HG03457 (cell line): ENCODE measurements around the gene KCNF1.

Source experiments
- ATAC-seq: cut with Tn5 transposase; IDR thresholded peaks from one replicate; pipeline ENCODE4 v1.9.1; 2021; ENCODE audit warnings: moderate number of reproducible peaks; ENCODE audit not compliant: unreplicated experiment

Gene KCNF1

GRCh38 chr2:10918661-10919409 is 7.1 kb downstream of the KCNF1 start:
- ATAC-seq = no peak

DNA sequence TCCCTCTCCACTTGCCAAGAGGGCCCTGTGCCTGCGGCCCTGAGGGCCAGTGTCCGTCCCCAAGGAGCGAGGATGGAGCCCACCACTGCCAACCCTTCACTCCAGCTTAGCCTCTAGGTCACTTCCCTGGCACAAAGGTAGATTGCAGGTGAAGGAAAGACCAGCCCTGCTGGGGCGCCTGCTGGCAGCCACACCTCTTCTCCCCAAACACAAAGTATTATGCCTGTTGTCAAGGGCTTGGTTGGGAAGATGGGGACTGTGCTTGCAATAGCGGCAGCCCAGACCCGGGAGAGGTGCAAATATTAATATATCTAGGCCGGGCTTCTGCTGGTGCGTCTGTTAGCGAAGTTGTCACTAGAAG is 7.7 kb downstream of the KCNF1 start:
- no peak for ATAC-seq

- no peak for ATAC-seq
Measured at GRCh38 chr2:10919771-10920621, 8.3 kb downstream of the KCNF1 start.

GRCh38 chr2:10920764-10921388 is 9.1 kb downstream of the KCNF1 start:
- ATAC-seq = no peak

DNA sequence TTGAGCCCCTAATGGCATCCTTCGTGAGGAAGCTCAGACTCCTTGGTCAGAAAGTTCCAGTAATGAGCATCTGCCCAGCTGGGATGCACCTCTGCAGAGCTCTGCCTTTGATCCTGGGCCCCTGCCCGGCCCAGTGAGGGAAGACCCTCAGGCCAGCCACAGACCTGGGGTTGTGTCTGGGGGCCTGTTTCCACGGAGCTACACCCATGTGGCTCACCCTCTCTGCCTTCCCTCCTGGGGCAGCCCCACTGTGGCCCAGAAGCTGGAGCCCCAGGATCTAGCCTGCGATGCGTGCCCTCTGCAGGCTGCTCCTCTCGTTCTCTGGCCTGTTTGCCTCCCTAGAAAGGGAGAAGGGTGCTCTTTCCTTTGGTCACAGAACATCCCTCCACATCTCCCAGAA is 9.8 kb downstream of the KCNF1 start:
- ATAC-seq = no peak

DNA sequence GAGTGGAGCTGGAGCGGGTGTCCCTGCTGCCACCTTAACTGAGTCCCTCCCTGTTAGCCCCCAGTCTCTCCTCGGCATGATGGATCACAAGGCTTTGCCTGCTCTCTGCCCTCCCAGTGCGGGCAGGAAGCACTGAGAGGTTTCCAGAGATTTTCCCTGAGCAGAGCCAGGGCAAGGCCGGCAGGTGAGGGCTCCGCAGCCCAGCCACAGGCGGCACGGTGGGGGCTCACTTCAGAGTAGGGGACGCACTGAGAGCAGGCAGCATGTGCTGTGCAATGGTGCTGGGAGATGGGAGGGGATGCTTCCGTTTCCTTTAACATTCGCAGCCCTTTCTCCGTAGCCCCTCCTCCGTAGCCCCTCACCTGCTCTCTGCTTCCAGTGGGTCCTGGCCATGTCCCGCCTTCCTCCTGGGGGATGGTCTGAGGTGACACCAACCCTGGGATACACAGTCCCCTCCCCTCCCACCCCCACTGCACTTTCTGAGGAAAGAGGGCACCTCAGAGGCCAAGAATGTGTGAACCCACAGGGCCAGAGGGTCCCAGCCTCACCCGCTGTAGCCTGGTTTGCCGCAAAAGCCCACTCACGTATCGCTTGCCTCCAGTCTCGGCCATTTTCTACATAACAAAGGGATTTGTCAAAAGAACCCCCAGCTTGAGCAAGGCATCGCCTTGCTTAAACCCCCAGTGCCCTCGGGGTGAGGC is 10.7 kb downstream of the KCNF1 start:
- no peak for ATAC-seq

GRCh38 chr2:10923008-10923375 is 11.3 kb downstream of the KCNF1 start:
- no peak for ATAC-seq

GRCh38 chr2:10923965-10924364 is 12.2 kb downstream of the KCNF1 start:
- no peak for ATAC-seq

DNA sequence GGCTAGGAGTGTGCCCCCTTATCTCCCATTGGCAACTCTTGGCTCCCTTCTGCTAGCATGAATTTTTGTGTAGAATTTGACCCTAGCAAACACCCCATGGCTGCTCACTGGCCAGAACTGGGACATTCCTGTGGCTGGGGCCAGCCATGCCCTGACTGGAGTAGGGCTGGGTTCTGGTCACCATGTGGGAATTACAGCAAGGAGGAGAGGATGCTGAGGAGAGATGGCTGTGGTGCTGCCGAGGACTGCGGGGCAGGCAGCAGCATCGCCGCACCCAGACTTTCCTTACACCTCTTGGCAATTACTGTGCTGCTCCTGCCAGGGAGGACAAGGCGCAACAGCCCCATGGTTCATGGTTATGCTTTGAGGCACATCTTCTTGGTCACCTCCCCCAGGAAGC is 12.7 kb downstream of the KCNF1 start:
- no peak for ATAC-seq

DNA sequence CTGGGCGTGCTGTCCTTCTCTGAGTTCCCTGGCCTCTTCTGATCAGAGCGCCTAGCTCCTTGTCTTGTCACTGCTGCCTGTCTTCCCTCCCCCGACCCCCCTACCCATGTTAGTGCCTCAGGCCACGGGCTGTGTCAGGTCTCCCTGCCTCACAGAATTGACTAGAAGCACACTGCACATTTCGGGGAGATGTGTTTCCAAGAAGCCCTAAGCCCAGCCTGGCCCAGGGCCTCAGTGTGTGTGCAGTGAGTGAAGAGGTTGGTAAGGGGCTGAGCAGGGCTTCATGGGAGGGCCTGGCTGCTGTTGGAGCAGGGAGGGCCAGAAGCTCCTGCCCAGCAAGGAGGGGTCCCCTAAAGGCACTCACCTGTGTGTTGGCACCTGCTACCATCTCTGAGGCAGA is 13.1 kb downstream of the KCNF1 start:
- ATAC-seq = no peak

DNA sequence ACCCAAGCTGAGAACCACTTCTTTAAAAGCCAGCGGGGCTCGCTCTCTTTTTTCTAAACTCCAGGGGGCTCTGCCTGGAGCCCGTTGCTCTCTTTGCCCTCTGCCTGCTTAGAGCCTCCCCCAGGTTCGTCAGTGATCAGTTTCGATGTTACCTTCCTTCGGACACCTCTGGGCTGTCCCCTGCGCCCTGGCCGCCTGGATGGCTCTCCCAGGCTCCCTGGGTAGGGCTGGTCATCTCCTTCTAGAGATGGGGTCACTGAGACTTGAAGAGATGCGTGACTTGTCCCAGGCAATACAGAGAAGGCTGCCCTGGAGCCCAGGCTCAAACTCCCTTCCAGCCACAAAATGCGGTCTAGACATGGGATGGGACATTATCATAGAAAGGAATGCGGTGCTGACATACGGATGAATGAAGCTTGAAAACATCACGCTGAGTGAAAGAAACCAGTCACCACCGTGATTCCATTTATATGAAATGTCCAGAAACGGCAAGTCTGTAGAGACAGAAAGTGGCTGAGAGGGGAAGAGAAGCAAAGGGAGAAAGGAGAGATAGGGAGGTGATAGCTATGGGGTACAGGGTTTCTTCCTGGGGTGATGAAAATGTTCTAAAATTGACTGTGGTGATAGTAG is 14.6 kb downstream of the KCNF1 start:
- ATAC-seq = no peak

DNA sequence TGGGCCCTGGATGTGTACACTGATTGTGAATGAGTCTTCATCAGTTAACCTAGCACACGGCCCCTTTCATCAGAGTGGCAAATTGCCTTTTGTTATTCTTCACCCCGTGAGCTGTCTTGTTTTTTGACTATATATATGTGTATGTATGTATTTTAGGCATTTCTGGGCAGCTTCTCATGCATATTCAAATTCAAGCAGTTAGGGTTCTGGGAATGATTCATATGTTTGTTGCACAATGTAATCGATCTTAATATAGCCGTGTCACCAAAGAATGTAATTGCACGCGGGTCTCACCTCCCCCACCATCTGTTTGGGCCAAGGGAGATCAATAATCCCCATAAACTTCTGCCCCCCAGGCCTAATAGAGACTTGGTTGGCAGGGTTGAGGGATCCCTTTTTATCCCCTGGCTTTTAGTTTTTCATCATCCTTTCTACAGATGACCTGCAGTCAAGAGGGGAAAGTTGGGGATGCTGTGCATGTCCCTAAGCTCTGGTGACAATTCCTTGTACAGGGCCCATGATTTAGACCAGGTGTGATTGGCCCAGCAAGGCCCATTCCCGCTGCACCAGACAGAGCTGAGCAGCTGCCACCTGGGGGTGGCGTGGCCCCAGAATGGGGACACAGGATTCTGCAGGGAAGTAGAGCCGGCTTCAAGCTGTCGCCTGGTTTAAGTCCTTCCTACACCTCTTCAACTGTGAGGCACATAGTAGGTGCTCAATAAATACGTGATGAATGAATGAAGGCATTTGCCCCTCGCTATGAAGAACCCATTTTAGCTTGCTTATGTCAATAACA is 19.2 kb downstream of the KCNF1 start:
- ATAC-seq = no peak

- ATAC-seq = no peak
Measured at GRCh38 chr2:10931710-10932255, 20.0 kb downstream of the KCNF1 start.

DNA sequence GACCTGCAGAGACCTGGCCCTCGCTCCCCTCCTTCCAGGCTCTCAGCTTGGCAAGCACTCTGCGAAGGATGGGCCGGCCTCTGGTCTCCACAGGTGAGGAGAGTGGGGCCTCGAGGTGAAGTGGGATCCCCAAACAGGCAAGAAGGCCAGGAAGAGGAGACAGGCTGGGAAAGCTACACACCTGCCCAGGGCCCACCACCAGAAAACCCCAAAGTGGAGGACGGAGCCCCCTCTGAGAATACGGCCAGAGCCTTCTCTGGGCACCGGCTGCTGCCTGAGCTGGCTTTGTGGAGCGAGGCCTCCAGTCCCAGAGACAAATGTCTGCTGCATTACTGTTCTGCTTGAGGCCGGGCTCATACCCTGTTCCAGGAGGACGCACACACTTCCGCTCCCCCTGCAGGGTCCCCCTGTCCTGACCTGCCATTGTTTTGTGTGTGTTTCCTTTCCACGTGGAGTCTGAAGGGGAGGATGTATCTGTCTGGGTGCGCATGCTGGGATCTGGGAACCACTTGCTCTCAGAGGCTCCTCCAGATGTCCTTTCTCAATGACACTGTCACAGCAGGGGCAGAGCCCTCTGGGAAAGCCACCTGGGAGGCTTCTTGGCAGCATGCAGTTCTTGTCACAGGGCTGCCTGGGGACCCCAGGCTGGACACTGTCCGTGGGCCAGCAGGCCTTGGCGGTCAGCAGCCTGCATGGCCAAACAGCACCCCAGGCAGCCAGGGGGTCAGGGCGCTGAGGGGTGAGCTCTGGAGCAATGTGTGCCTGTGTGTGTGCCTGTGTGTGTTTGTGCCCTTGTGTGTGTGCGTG is 20.8 kb downstream of the KCNF1 start:
- ATAC-seq = no peak

DNA sequence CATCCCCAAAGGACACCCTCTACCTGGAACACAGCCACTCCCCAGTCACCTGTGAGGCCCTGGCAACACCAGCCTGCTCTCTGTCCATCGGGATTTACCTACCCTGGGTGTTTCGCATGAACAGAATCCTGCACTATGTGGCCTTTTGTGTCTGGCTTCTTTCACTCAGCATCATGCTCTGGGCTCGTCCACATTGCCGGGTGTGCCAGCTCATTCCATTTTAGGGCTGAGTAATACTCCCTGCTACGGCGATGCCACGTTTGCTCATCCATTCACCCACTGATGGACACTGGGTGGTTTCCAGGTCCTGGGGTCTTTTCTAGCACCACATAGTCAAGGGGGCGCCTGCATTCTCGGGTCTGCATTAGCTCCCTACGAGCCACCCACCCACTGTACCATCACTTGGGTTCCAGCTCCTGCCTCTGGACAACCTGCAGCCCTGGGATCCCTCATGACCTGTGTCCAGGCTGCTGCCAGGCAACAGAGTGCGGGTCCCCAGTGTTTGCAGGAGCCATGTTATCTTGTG is 22.0 kb downstream of the KCNF1 start:
- no peak for ATAC-seq

DNA sequence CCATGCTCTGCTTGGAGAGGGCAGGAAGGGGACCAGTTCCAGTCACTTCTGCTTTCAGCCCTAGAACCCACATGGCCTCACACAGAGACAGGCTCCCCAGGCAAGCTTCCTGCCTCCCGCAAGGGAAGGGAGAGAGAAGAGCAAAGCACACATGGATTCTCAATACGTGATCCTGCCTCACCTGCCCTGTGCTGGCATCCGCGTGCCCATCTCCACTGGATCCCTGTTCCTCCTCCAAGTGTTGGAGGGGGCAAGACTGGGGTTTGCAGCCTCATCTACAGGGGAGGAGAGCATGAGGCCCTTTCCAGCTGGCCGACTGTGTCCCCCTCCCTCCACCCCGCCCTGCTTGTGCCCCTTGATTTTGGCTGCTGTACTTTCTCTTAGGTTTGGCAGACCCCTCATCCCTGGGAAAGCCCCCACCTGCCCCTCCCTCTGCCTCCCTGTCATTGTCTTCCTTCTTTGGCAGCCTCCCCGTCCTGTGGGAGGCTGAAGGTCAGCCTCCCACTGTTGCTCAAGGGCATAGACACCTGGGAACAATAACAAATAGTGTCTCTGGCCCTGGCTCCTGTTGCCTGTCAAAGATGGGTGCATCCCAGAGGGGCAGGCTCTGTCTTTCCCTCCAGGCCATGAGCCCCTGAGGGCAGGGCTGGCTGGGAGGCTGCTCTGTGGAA is 22.7 kb downstream of the KCNF1 start:
- ATAC-seq = no peak

- no peak for ATAC-seq
Measured at GRCh38 chr2:10934979-10935350, 23.2 kb downstream of the KCNF1 start.

- ATAC-seq = no peak
Measured at GRCh38 chr2:10935366-10935918, 23.7 kb downstream of the KCNF1 start.
